ENCODE measurements around the gene PALD1.

DNA sequence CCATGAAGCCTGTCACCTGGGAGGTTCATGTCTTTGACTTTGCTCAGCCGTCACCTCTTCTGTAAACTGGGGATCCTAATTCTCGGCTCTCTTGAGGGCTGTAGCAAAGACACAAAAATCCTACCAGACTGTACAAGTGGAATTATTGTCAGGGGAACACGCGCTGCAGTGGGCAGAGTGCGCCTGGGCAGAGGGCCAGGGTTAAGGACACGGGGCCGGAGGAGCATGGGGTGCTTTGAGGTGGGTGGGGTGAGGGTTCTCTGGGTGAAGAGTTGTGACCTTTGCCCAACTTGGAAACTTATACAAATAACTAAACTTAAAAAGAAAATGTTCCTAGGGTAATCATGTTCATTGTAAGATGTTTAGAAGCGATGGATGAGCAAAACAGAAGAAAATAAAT, 36.0 kb downstream of the PALD1 start:
- TF ChIP-seq POLR2A (IDR thresholded peaks at IDR 0.05): no peak
- TF ChIP-seq, protein P1, sequence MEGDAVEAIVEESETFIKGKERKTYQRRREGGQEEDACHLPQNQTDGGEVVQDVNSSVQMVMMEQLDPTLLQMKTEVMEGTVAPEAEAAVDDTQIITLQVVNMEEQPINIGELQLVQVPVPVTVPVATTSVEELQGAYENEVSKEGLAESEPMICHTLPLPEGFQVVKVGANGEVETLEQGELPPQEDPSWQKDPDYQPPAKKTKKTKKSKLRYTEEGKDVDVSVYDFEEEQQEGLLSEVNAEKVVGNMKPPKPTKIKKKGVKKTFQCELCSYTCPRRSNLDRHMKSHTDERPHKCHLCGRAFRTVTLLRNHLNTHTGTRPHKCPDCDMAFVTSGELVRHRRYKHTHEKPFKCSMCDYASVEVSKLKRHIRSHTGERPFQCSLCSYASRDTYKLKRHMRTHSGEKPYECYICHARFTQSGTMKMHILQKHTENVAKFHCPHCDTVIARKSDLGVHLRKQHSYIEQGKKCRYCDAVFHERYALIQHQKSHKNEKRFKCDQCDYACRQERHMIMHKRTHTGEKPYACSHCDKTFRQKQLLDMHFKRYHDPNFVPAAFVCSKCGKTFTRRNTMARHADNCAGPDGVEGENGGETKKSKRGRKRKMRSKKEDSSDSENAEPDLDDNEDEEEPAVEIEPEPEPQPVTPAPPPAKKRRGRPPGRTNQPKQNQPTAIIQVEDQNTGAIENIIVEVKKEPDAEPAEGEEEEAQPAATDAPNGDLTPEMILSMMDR (IDR thresholded peaks at IDR 0.05): no peak
